ENCODE results near the gene IL13. TPM values are rescaled to one million over a fixed set of nuclear protein-coding genes. Genes with fewer than 3 reads are reported as not detected.

Gene IL13
- total RNA-seq, 1 experiment from 2014 or later = not detected

DNA sequence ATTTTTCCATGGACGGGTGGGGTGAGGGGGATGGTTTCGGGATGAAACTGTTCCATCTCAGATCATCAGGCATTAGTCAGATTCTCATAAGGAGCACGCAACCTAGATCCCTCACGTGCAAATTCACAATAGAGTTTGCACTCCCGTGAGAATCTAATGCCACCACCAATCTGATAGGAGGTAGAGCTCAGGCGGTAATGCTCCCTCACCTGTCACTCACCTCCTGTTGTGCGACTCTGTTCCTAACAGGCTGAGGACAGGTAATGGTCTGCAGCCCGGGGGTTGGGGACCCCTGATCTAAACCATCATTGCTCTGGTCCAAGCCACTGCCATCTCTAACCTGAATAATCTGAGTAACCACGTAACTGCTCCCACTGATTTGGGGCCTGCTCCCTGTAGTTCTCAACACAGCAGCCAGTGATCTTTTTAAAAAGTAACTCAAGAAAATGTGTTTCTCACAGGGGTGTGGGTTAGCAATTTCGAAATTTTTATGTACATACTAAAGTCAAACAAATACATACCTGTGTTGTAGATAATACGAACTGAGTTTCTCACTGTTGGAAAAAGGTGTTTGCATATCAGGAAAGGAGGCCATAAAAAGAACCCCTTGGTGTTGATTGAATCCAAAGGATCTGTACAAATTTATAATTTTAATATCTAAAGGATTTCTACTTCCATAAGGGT lies 11.2 kb upstream of the IL13 start:
- Histone ChIP-seq H4K20me1 (ENCODE audit: insufficient read depth) (no peaks in the 10 kb centered on the region), H3K79me2 (ENCODE audit: insufficient read depth, low read length) (no peaks in the 10 kb centered on the region), H3K9ac (ENCODE audit: low read length) (no peak overlapping the region), H3K4me1 (ENCODE audit: control insufficient read depth in 1 of 2, insufficient read depth in 2 of 2, low read length in 2 of 2) (no peaks in the 10 kb centered on the region), H3K27ac (ENCODE audit: low read depth, low read length) (no peak overlapping the region), H3K36me3 (ENCODE audit: control insufficient read depth in 1 of 2, insufficient read depth in 2 of 2, low read length in 2 of 2) (peaks cover 8 to 13% of the 10 kb centered on the region in 2 experiments; a peak in 3 of 4 replicates), H3K9me2 (ENCODE audit: insufficient read depth) (no peaks in the 10 kb centered on the region), H3K4me3 (replicated peaks in 1 of 2; ENCODE audit: low read depth in 1 of 2, low read length in 2 of 2) (no peak overlapping the region), H3K27me3 (ENCODE audit: insufficient read depth, low read length) (no peaks in the 10 kb centered on the region), H3K4me2 (ENCODE audit: low read length) (no peak overlapping the region), H3K9me3 (ENCODE audit: control insufficient read depth in 1 of 2, insufficient read depth in 1 of 2, low read depth in 1 of 2, low read length in 2 of 2) (0 out of 4 replicates have a peak, but pooled peaks cover 0 to 4% of the 10 kb centered on the region in 2 experiments), H2AFZ (ENCODE audit: low read depth, low read length, poor library complexity, severe bottlenecking) (no peak overlapping the region)
- ChIA-PET RAD21 (ENCODE audit: low non-redundant PET in 1 of 2, low total read pairs in 2 of 2, uncharacterized antibody in 2 of 2, unreplicated experiment in 2 of 2) (no interaction called here), CTCF (no interaction called here), POLR2A (no interaction called here)
- no peak for TF ChIP-seq EGR1 (IDR thresholded peaks at IDR 0.05; ENCODE audit: low read depth)
- TF ChIP-seq POLR2AphosphoS5 (IDR thresholded peaks at IDR 0.05; ENCODE audit: low read depth, low read length) = peak; percentile 0; the same call in 1 of the 2 replicates
- no peak for TF ChIP-seq ZNF274 (IDR thresholded peaks at IDR 0.05; ENCODE audit: low read depth, low read length)
- no peak for TF ChIP-seq POLR2A (IDR thresholded peaks at IDR 0.05; ENCODE audit: borderline replicate concordance, extremely low read depth, insufficient read depth, insufficient read length)
- TF ChIP-seq EZH2phosphoT487 (IDR thresholded peaks at IDR 0.05; ENCODE audit: borderline replicate concordance) = no peak
- intact Hi-C loops (cut with micrococcal nuclease) = no loop called here
- no peak for ATAC-seq
- DNase-seq (ENCODE audit: low read depth, low spot score) = no peak
- BruUV-seq (replicated peaks) = no TSS peak

DNA sequence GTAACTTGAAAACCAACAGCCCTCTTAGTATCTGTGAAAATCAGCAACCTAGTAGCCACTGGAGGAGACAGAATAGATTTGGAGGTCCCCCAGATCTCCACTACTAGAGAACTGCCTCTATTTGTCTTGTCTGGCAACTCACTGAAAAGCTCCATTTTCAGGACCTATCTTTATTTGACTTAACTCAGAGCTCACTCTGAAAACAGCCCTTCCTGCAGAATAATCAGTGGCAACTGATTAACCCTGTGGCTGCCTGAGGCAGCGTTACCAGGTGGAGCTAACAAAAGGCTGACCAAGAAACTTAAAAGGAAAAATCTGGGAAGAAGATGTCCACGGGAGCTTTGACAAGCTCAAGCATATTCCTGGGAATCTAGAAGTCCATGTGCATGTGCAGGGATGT lies 10.5 kb upstream of the IL13 start:
- no peaks in the 10 kb centered on the region for H4K20me1 ChIP-seq (ENCODE audit: insufficient read depth)
- CTCF ChIA-PET = no interaction called here
- no peak for DNase-seq (ENCODE audit: low read depth, low spot score)
- no peaks in the 10 kb centered on the region for H3K9me2 ChIP-seq (ENCODE audit: insufficient read depth)
- no peak overlapping the region for H2AFZ ChIP-seq (ENCODE audit: low read depth, low read length, poor library complexity, severe bottlenecking)
- H3K36me3 ChIP-seq (ENCODE audit: control insufficient read depth in 1 of 2, insufficient read depth in 2 of 2, low read length in 2 of 2) = peaks cover 8% of the 10 kb centered on the region in 2 experiments; a peak in 3 of 4 replicates
- H3K9me3 ChIP-seq (ENCODE audit: control insufficient read depth in 1 of 2, insufficient read depth in 1 of 2, low read depth in 1 of 2, low read length in 2 of 2) = 0 out of 4 replicates have a peak, but pooled peaks cover 0 to 4% of the 10 kb centered on the region in 2 experiments
- BruUV-seq (replicated peaks) = no TSS peak
- POLR2A ChIA-PET = no interaction called here
- H3K79me2 ChIP-seq (ENCODE audit: insufficient read depth, low read length) = no peaks in the 10 kb centered on the region
- H3K27ac ChIP-seq (ENCODE audit: low read depth, low read length) = no peak overlapping the region
- no peak for ATAC-seq
- no peak overlapping the region for H3K4me3 ChIP-seq (replicated peaks in 1 of 2; ENCODE audit: low read depth in 1 of 2, low read length in 2 of 2)
- RAD21 ChIA-PET (ENCODE audit: low non-redundant PET in 1 of 2, low total read pairs in 2 of 2, uncharacterized antibody in 2 of 2, unreplicated experiment in 2 of 2) = no interaction called here
- no peaks in the 10 kb centered on the region for H3K4me1 ChIP-seq (ENCODE audit: control insufficient read depth in 1 of 2, insufficient read depth in 2 of 2, low read length in 2 of 2)
- no peak overlapping the region for H3K9ac ChIP-seq (ENCODE audit: low read length)
- H3K4me2 ChIP-seq (ENCODE audit: low read length) = no peak overlapping the region
- intact Hi-C loops (cut with micrococcal nuclease) = no loop called here
- H3K27me3 ChIP-seq (ENCODE audit: insufficient read depth, low read length) = no peaks in the 10 kb centered on the region
- TF ChIP-seq TCF7L2 (IDR thresholded peaks at IDR 0.05; ENCODE audit: borderline replicate concordance, extremely low read depth, insufficient read depth, insufficient read length) (no peak), RAD21 (IDR thresholded peaks at IDR 0.05; ENCODE audit: low read depth) (no peak), EZH2 (IDR thresholded peaks at IDR 0.05) (no peak), ZFX (IDR thresholded peaks at IDR 0.05) (no peak), EGR1 (IDR thresholded peaks at IDR 0.05; ENCODE audit: low read depth) (no peak), ZNF274 (IDR thresholded peaks at IDR 0.05; ENCODE audit: low read depth, low read length) (no peak), JUND (IDR thresholded peaks at IDR 0.05) (no peak), POLR2A (IDR thresholded peaks at IDR 0.05; ENCODE audit: borderline replicate concordance, extremely low read depth, insufficient read depth, insufficient read length) (no peak), FOSL1 (IDR thresholded peaks at IDR 0.05; ENCODE audit: low read depth) (no peak), POLR2AphosphoS5 (IDR thresholded peaks at IDR 0.05; ENCODE audit: low read depth, low read length) (no peak), YY1 (IDR thresholded peaks at IDR 0.05; ENCODE audit: extremely low read depth, insufficient replicate concordance, low read depth, low read length) (no peak)
- TF ChIP-seq, protein P1, sequence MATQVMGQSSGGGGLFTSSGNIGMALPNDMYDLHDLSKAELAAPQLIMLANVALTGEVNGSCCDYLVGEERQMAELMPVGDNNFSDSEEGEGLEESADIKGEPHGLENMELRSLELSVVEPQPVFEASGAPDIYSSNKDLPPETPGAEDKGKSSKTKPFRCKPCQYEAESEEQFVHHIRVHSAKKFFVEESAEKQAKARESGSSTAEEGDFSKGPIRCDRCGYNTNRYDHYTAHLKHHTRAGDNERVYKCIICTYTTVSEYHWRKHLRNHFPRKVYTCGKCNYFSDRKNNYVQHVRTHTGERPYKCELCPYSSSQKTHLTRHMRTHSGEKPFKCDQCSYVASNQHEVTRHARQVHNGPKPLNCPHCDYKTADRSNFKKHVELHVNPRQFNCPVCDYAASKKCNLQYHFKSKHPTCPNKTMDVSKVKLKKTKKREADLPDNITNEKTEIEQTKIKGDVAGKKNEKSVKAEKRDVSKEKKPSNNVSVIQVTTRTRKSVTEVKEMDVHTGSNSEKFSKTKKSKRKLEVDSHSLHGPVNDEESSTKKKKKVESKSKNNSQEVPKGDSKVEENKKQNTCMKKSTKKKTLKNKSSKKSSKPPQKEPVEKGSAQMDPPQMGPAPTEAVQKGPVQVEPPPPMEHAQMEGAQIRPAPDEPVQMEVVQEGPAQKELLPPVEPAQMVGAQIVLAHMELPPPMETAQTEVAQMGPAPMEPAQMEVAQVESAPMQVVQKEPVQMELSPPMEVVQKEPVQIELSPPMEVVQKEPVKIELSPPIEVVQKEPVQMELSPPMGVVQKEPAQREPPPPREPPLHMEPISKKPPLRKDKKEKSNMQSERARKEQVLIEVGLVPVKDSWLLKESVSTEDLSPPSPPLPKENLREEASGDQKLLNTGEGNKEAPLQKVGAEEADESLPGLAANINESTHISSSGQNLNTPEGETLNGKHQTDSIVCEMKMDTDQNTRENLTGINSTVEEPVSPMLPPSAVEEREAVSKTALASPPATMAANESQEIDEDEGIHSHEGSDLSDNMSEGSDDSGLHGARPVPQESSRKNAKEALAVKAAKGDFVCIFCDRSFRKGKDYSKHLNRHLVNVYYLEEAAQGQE (IDR thresholded peaks at IDR 0.05; ENCODE audit: low read depth) = no peak
- TF ChIP-seq, protein P2, sequence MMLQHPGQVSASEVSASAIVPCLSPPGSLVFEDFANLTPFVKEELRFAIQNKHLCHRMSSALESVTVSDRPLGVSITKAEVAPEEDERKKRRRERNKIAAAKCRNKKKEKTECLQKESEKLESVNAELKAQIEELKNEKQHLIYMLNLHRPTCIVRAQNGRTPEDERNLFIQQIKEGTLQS (IDR thresholded peaks at IDR 0.05) = no peak

All from HCT116 (cell line).